SU-DHL-6 (cell line): ENCODE measurements around the gene EID2B.

ENCODE experiments used
- CTCF ChIP-seq: fragments of 200-600 bp; sonication (generic); IDR thresholded peaks from one replicate; pipeline ENCODE4 v1.5.1; 2017; ENCODE audit warnings: antibody characterized with exemption, mild to moderate bottlenecking, low read length, moderate library complexity; ENCODE audit not compliant: insufficient read depth, poor library complexity, severe bottlenecking
- EZH2phosphoT487 ChIP-seq: fragments of 200-600 bp; sonication (generic), shearing (Covaris generic); conservative IDR thresholded peaks from 2 replicates; pipeline ENCODE4 v1.6.1; 2018; ENCODE audit warnings: mild to moderate bottlenecking, antibody characterized with exemption, low read length, moderate library complexity, mixed read lengths

- no peak for TF ChIP-seq CTCF
- no peak for TF ChIP-seq EZH2phosphoT487
These were observed 24.8 kb downstream of the EID2B start for GRCh38 chr19:39507715-39508364.
